ENCODE measurements around the gene EDAR. TPM values are rescaled to one million over a fixed set of nuclear protein-coding genes. Genes with fewer than 3 reads are reported as not detected.

EDAR gene
- total and polyA plus RNA-seq, 2 of the 8 experiments (the other 6 are each of a cell fraction or from before 2014, with no cell fraction given), result not detected

DNA sequence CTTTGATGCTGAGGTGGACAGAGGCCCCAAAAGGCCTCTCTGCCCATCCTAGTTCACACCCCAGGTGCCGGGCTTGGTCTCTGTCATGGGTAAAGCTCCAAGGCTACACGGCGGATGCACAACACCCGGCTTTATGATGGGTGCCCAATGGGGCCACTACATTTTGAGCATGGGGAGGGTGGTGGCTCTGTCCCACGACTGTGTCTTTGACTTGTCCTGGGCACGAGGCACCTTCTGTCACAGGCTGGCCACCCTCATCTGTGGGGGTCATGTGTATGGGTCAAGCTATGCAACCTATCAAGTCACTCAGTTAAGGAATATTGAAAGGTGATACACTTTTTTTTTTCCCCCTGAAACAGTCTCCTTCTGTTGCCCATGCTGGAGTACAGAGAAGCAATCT, 63.7 kb downstream of the EDAR start (continued):
- no peak for TF ChIP-seq TAF1 (IDR thresholded peaks at IDR 0.05; ENCODE audit: low read depth, low read length)
- no peak for TF ChIP-seq TAF7 (optimal IDR thresholded peaks at IDR 0.05; ENCODE audit: borderline replicate concordance, low read depth, low read length)

All from H1 (cell line).